Measurements from ENCODE around the gene RNF169. TPM values are rescaled to one million over a fixed set of nuclear protein-coding genes. Genes with fewer than 3 reads are reported as not detected.

RNF169 gene, protein sequence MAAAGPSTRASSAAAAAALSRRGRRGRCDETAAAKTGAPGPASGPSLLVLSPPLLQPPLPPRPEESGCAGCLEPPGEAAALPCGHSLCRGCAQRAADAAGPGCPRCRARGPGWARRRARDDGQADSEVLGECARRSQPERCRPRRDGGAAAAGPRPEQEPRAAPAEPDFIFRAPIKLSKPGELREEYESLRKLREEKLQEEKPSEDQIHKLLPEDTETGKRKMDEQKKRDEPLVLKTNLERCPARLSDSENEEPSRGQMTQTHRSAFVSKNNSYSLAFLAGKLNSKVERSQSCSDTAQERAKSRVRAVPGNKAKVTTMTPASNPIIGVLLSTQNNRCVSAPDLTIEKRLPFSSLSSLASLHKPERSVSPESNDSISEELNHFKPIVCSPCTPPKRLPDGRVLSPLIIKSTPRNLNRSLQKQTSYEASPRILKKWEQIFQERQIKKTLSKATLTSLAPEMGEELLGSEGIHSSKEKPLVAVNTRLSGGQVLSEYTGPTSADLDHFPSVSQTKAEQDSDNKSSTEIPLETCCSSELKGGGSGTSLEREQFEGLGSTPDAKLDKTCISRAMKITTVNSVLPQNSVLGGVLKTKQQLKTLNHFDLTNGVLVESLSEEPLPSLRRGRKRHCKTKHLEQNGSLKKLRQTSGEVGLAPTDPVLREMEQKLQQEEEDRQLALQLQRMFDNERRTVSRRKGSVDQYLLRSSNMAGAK
- total RNA-seq, result 19.5 TPM

DNA sequence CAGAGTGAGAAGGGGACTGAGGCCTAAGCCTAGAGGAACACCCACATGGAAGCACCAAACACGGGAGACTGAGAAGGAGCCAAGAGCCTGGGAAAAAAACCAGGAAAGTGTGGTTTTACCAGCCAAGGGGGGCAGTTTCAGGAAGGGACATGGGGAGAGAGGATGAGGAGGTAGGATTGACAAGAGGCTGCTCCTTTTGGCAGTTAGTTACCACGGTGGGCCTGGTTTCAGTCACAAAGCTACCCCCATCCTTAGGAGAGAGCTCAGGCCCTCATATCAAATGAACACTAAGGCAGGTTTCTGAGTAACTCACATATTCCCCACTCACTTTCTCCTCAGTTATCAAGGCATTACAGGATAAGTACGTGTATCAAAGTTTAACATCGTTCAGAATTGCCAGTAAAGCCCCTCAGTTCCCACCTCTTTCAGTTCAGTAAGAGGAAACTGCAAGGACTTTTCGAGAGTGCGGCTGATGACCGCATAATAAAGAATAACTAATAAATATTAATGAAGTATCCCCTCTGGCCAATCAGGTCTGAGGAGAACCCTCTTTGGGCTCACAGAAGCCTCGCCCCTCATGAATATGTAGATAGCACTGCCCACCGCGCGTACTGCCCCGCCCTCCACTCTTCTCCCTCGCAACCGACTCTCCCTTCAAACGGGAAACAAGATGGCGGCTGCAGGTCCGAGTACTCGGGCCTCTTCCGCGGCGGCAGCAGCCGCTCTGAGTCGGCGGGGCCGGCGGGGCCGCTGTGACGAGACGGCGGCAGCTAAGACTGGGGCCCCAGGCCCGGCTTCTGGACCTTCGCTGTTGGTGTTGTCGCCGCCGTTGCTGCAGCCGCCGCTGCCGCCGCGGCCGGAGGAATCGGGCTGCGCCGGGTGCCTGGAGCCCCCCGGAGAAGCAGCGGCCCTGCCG lies at the start of gene RNF169:
RNF169 (plus strand) TSS at position 639 of the 916 bp plus-strand sequence; CDS start at position 671, 32 bp downstream.
- Histone ChIP-seq H3K9me3 (no peaks in the 10 kb centered on the region), H3K4me1 (peaks cover 0 to 16% of the 10 kb centered on the region in 2 donors), H3K27me3 (no peaks in the 10 kb centered on the region), H3K4me3 (peak within 1 kb of the TSS; percentile 72 to 97), H3K36me3 (no peaks in the 10 kb centered on the region), H3K27ac (peak within 1 kb of the TSS; percentile 89 to 91)
- peak; percentile 90 to 98 for DNase-seq (ENCODE audit: low spot score in 2 of 2)
- TF ChIP-seq, protein P1, sequence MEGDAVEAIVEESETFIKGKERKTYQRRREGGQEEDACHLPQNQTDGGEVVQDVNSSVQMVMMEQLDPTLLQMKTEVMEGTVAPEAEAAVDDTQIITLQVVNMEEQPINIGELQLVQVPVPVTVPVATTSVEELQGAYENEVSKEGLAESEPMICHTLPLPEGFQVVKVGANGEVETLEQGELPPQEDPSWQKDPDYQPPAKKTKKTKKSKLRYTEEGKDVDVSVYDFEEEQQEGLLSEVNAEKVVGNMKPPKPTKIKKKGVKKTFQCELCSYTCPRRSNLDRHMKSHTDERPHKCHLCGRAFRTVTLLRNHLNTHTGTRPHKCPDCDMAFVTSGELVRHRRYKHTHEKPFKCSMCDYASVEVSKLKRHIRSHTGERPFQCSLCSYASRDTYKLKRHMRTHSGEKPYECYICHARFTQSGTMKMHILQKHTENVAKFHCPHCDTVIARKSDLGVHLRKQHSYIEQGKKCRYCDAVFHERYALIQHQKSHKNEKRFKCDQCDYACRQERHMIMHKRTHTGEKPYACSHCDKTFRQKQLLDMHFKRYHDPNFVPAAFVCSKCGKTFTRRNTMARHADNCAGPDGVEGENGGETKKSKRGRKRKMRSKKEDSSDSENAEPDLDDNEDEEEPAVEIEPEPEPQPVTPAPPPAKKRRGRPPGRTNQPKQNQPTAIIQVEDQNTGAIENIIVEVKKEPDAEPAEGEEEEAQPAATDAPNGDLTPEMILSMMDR (IDR thresholded peaks at IDR 0.05), result no peak
- intact Hi-C loops (cut with DNase I), result loop anchor here (5.0 to 10.0 kb wide), 5 partner anchors 74 to 494 kb away; partner anchors contain the start of genes LIPT2, PGM2L1, SPCS2 and XRRA1

DNA sequence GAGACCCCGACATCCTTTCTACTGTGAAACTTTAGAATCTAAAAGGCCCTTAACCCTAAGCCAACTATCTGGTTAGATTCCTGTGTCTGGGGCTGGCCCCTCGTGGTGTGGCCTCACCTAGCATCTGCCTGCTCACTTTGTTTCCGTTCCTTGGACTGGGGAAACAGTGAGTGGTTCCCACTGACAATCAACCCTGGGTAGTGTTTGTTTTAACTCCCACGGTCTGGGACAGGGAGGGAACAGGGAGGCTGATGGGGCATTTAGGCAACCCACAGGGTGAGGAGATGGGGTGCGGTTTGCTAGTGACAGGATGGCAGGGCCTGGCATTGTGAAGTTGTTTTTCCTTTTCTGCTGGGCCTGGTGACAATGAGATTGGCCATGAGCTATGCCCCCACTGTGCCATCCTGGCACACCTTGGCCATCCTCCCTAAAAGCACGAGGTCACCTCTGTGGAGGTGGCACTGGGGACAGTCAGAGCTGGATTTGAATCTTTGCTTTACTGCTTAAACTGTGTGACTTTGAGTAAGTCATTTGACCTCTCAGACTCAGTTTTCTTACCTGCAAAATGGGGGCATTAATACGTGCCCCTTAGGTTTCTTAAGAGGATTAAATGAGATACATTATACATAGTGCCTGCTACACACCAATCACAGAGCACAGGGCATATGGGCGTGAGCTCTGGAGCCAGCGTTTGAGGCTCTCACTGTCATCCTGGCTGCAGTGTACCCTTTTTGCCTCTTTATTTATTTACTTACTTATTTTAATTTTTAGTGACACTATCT lies 48.8 kb upstream of the RNF169 start:
- no peaks in the 10 kb centered on the region for H3K9me3 ChIP-seq
- H3K36me3 ChIP-seq, result no peaks in the 10 kb centered on the region
- no peak overlapping the region for H3K27ac ChIP-seq
- DNase-seq (ENCODE audit: low spot score in 2 of 2), result no peak
- intact Hi-C loops (cut with DNase I), result no loop called here
- peaks cover 4 to 8% of the 10 kb centered on the region in 2 donors for H3K4me1 ChIP-seq
- no peak overlapping the region for H3K4me3 ChIP-seq
- H3K27me3 ChIP-seq, result no peaks in the 10 kb centered on the region
- TF ChIP-seq, protein P1 (IDR thresholded peaks at IDR 0.05), result no peak

DNA sequence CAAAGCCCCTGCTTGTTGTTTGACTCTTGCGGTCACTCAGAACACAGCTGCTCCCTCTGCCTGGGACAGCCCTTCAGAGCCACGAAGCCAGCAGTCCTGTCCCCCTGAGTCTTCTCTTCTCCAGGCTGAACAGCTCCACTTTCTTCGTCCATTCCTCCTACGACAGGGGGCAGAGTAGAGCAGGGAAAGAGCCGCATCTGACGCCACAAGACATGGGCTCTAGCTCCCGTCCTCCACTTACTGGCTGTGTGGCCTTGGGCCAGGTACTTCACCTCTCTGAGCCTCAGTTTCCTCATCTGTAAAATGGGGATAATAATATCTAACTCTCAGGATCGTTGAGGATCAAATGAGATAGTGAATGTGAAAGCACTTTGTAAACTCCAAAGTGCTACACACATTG lies 47.3 kb upstream of the RNF169 start:
- H3K27ac ChIP-seq, result no peak overlapping the region
- no peaks in the 10 kb centered on the region for H3K27me3 ChIP-seq
- no peaks in the 10 kb centered on the region for H3K9me3 ChIP-seq
- TF ChIP-seq, protein P1 (IDR thresholded peaks at IDR 0.05), result no peak
- DNase-seq (ENCODE audit: low spot score in 2 of 2), result no peak
- intact Hi-C loops (cut with DNase I), result no loop called here
- peaks cover 4% of the 10 kb centered on the region in 2 donors for H3K4me1 ChIP-seq
- H3K4me3 ChIP-seq, result no peak overlapping the region
- H3K36me3 ChIP-seq, result no peaks in the 10 kb centered on the region

DNA sequence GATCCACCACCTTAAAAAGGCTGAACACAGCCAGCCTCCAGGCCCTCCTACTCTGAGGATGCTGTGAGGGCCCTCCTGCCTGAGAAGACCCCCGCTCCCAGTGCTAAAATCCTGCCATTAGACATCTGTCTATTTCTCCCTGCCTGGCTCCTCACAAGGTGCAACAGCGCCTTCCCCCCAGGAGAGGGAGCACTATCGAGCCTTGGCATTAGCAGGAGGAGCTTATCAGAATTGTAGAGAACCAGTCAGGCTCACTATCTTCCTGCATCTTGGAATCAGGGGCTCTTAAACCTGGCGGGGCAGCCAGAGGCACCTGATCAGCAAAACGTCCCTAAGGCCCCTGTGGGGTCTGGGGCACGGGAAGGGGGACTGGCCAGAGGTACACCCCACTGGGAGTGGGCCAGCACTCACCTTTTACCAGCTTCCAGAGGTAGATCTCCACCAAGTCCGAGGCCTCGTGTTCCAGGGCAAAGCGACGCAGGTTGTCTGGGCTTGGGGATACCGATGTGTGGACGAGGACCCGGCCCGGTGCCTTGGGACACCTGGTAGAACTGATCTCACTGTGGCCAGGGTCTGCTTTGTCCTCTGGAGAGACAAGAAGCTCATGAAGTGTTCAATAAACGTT lies 46.2 kb upstream of the RNF169 start:
- Histone ChIP-seq H3K4me1 (no peaks in the 10 kb centered on the region), H3K27ac (no peak overlapping the region), H3K27me3 (no peaks in the 10 kb centered on the region), H3K9me3 (no peaks in the 10 kb centered on the region), H3K36me3 (no peaks in the 10 kb centered on the region), H3K4me3 (no peak overlapping the region)
- TF ChIP-seq, protein P1 (IDR thresholded peaks at IDR 0.05), result peak; percentile 67 to 95 (median 88)
- intact Hi-C loops (cut with DNase I), result loop anchor here (1.0 kb wide), 1 partner anchor 24 kb away; no protein-coding TSS in a partner anchor
- DNase-seq (ENCODE audit: low spot score in 2 of 2), result peak in 1 of 2 donors; percentile 79

All from ascending aorta (tissue), 2 donors.